Kidney epithelial cell (primary cell): Measurements from ENCODE around the gene TRDMT1. TPM values are rescaled to one million over a fixed set of nuclear protein-coding genes. Genes with fewer than 3 reads are reported as not detected.

ENCODE experiments used
- DNase-seq: peaks from one replicate; pipeline ENCODE4 v3.0.0-alpha.2; 2010; ENCODE audit warnings: low read depth
- H3K27me3 ChIP-seq: 2 replicates; pipeline ENCODE4 v1.6.0; 2011; ENCODE audit warnings: low read length; ENCODE audit not compliant: control insufficient read depth, insufficient read depth
- H3K36me3 ChIP-seq: 2 replicates; pipeline ENCODE4 v1.5.1; 2011; ENCODE audit warnings: low read length; ENCODE audit not compliant: control insufficient read depth, insufficient read depth
- H3K4me3 ChIP-seq: 2 replicates; pipeline ENCODE4 v1.5.1; 2011; ENCODE audit warnings: low read depth, mild to moderate bottlenecking, control low read depth, low read length
- total RNA-seq: library from RNA; depleted of rRNA; stranded (reverse); fragments of >200 nt; gene quantifications from 2 replicates; pipeline ENCODE4 v1.2.3, GENCODE V29; 2015
- TF ChIP-seq, protein P1 (sequence below): IDR thresholded peaks from 2 replicates; pipeline ENCODE4 v1.5.1; 2011; ENCODE audit warnings: mild to moderate bottlenecking, moderate library complexity, low read length, control low read depth, inconsistent platforms; ENCODE audit not compliant: insufficient read depth, poor library complexity, severe bottlenecking

Gene TRDMT1
- total RNA-seq, 1 donor from 2014 or later: 7.4 TPM

DNA sequence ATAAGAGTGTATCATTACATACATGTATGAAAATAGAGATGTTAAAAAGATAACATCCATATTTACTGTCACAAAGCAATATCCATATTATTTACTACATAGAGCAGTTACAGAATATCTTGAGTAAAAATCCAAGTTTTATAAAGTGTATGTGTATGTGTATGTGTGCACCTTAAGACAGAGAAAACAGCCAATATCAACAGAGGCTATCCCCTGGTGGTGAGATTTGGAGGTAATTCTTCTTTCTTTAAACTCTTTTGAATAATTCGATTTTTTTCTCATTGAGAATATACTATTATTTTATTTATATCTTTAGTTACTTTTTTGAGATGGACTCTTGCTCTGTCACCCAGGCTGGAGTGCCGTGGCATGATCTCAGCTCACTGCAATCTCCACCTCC is 18.4 kb downstream of the TRDMT1 start:
- Histone ChIP-seq H3K4me3 (no peak overlapping the region), H3K27me3 (no peaks in the 10 kb centered on the region), H3K36me3 (no peaks in the 10 kb centered on the region)
- TF ChIP-seq, protein P1, sequence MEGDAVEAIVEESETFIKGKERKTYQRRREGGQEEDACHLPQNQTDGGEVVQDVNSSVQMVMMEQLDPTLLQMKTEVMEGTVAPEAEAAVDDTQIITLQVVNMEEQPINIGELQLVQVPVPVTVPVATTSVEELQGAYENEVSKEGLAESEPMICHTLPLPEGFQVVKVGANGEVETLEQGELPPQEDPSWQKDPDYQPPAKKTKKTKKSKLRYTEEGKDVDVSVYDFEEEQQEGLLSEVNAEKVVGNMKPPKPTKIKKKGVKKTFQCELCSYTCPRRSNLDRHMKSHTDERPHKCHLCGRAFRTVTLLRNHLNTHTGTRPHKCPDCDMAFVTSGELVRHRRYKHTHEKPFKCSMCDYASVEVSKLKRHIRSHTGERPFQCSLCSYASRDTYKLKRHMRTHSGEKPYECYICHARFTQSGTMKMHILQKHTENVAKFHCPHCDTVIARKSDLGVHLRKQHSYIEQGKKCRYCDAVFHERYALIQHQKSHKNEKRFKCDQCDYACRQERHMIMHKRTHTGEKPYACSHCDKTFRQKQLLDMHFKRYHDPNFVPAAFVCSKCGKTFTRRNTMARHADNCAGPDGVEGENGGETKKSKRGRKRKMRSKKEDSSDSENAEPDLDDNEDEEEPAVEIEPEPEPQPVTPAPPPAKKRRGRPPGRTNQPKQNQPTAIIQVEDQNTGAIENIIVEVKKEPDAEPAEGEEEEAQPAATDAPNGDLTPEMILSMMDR: no peak
- DNase-seq: no peak

DNA sequence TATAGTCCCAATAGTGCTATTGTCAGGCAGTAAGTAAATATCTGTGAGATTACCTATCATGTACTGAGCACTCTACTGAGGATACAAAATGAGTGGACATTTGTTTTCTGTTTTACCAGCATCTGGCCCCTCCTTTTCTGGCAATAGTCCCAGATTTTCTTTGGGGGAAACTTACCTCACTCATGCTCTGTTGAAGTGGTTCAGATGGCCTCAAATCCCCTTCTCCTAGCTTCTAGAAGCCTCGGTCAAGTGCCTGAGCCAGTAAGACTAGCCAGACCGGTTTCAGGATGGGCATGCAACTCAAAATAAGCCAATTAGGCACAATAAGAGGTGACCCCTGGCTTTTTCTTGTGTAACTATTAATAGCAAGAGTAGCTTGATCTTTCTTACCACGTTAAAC is 19.7 kb downstream of the TRDMT1 start:
- TF ChIP-seq, protein P1: no peak

DNA sequence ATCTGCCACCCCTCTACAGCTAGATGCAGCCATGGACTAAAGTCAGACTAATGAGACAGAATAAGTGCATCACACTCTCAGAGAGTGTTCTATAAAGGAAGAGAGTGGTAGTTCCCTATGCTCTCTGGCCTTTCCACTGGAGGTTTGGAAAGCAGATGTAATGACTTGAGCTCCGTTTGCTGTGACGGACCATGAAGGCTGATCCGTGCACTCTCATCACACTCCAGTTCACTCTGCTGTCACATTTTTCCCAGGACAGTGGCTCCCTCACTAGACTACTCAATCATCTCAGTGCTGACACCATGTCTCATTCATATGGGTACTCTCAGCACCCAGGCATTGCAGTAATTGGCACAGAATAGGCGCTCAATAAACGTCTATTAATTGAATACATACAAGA is 20.4 kb downstream of the TRDMT1 start:
- DNase-seq: no peak
- Histone ChIP-seq H3K4me3 (no peak overlapping the region), H3K27me3 (no peaks in the 10 kb centered on the region), H3K36me3 (no peaks in the 10 kb centered on the region)
- TF ChIP-seq, protein P1: no peak

More for the DNA sequence above, 19.7 kb downstream of the TRDMT1 start:
- H3K36me3 ChIP-seq: no peaks in the 10 kb centered on the region
- no peaks in the 10 kb centered on the region for H3K27me3 ChIP-seq
- no peak overlapping the region for H3K4me3 ChIP-seq
- DNase-seq: no peak

DNA sequence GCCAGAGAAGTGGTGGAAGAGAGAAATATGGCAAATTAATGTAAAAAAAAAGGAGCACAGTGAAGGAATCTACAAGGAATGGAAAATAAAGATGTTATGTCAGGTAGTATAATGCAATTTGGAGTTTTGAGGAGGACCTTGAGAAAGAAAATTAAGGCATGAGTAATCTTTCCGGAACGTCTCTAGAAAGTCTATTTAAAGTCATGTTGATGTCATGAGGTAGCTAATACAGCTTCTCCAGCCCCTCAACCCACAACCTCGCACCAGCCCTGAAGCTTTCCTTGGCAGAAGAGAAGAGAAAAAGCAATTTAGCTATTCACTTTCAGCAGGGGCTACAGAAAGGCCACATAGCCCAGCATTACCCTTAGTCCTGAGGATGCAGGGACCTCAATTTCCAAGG is 22.5 kb downstream of the TRDMT1 start:
- Histone ChIP-seq H3K4me3 (no peak overlapping the region), H3K27me3 (no peaks in the 10 kb centered on the region), H3K36me3 (no peaks in the 10 kb centered on the region)
- TF ChIP-seq, protein P1: no peak
- no peak for DNase-seq

DNA sequence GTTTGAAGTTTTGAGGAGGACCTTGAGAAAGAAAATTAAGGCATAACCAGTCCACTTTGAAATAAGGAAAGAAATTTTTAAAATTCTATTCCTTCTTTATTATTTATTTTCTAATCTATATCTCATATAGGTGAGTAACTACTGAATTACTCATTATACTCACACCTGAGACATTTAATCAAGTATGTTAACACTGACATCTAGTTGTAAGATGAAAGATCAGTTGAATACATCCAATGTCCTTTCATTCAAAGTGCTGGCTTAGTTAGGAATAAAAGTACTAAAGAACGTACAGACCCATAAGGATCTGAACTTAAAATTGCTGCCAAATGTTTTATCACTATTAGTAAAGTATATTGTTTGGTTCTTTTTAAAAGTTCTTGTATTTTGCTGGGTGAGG is 23.5 kb downstream of the TRDMT1 start:
- TF ChIP-seq, protein P1: no peak
- no peak overlapping the region for H3K4me3 ChIP-seq
- DNase-seq: no peak
- H3K27me3 ChIP-seq: no peaks in the 10 kb centered on the region
- no peaks in the 10 kb centered on the region for H3K36me3 ChIP-seq

DNA sequence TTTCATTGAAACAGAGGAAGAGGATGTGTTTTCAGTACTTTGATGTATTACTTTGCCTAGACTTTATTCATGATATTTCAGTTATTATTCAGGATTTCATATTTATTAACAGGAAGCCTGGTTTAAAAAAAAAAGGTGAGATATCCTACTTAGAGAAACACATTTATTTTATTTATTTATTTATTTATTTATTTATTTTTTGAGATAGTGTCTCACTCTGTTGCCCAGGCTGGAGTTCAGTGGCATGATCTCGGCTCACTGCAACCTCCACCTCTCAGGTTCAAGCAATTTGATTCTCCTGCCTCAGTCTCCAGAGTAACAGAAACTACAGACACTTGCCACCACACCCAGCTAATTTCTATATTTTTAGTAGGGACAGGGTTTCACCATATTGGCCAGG is 24.5 kb downstream of the TRDMT1 start:
- TF ChIP-seq, protein P1: no peak
- DNase-seq: no peak
- no peaks in the 10 kb centered on the region for H3K27me3 ChIP-seq
- H3K36me3 ChIP-seq: no peaks in the 10 kb centered on the region
- no peak overlapping the region for H3K4me3 ChIP-seq
